Measurements from ENCODE around the gene ITIH6. TPM values are rescaled to one million over a fixed set of nuclear protein-coding genes. Genes with fewer than 3 reads are reported as not detected.

ITIH6 gene
- total and polyA plus RNA-seq, 2 donors (not counting 1 experiment from before 2014, with no cell fraction given) = not detected

DNA sequence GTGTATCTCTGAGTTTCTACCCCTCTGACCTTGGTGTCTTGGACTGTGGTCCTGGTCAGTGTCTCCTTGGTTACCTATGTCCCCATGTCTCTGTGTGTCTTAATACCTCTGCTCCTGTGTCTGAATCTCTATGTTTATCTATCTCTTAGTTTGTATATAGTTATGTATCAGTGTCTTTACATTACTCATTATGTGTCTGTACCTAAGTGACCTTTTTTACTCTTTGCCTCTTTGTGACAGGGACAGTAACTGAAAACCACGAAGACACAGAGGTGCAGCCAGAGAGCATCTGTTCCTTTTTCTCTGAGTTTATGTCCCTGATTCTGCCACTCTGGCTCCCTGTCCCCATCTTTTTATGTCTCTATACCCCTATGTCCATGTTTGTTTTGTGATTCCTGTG, 49.4 kb downstream of the ITIH6 start:
- Mint-ChIP-seq H3K4me3 (no peak overlapping the region), H3K27me3 (peaks cover 8% of the 10 kb centered on the region), H3K4me1 (no peaks in the 10 kb centered on the region), H3K27ac (no peak overlapping the region), H3K9me3 (ENCODE audit: insufficient read depth) (no peaks in the 10 kb centered on the region)
- Histone ChIP-seq H3K36me3 (replicated peaks in 1 of 2; ENCODE audit: control extremely low read depth in 1 of 2, control insufficient read depth in 1 of 2, extremely low read depth in 1 of 2, insufficient read depth in 2 of 2, low read length in 1 of 2) (no peaks in the 10 kb centered on the region), H3K9ac (ENCODE audit: low read length) (no peak overlapping the region), H3K4me1 (ENCODE audit: control insufficient read depth in 2 of 2, insufficient read depth in 2 of 2, low read length in 2 of 2) (no peaks in the 10 kb centered on the region), H3K27ac (ENCODE audit: low read length in 2 of 2) (no peak overlapping the region), H3K9me3 (ENCODE audit: control extremely low read depth in 1 of 3, control insufficient read depth in 2 of 3, insufficient read depth in 1 of 3, low read length in 2 of 3) (no peaks in the 10 kb centered on the region), H3K27me3 (replicated peaks in 1 of 4; ENCODE audit: control extremely low read depth in 1 of 4, control insufficient read depth in 3 of 4, insufficient read depth in 4 of 4, low read length in 3 of 4) (no peaks in the 10 kb centered on the region), H3K79me2 (ENCODE audit: control insufficient read depth, insufficient read depth, low read length) (no peaks in the 10 kb centered on the region), H3K4me3 (ENCODE audit: control extremely low read depth in 1 of 5, extremely low read depth in 1 of 5, insufficient read depth in 1 of 5, low read depth in 2 of 5, low read length in 4 of 5) (no peak overlapping the region), H2AFZ (ENCODE audit: insufficient read depth, low read depth, low read length, poor library complexity, severe bottlenecking) (no peak overlapping the region), H3K4me2 (replicated peaks; ENCODE audit: low read depth, low read length, poor library complexity, severe bottlenecking) (no peak overlapping the region), H4K20me1 (ENCODE audit: control insufficient read depth, insufficient read depth, low read length, poor library complexity, severe bottlenecking) (no peaks in the 10 kb centered on the region)
- CTCF ChIA-PET = no interaction called here
- DNase-seq (no peak), ATAC-seq (ENCODE audit: low read depth) (no peak)
- POLR2A ChIA-PET = no interaction called here
- TF ChIP-seq, protein P1, sequence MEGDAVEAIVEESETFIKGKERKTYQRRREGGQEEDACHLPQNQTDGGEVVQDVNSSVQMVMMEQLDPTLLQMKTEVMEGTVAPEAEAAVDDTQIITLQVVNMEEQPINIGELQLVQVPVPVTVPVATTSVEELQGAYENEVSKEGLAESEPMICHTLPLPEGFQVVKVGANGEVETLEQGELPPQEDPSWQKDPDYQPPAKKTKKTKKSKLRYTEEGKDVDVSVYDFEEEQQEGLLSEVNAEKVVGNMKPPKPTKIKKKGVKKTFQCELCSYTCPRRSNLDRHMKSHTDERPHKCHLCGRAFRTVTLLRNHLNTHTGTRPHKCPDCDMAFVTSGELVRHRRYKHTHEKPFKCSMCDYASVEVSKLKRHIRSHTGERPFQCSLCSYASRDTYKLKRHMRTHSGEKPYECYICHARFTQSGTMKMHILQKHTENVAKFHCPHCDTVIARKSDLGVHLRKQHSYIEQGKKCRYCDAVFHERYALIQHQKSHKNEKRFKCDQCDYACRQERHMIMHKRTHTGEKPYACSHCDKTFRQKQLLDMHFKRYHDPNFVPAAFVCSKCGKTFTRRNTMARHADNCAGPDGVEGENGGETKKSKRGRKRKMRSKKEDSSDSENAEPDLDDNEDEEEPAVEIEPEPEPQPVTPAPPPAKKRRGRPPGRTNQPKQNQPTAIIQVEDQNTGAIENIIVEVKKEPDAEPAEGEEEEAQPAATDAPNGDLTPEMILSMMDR (IDR thresholded peaks at IDR 0.05) = no peak
- TF ChIP-seq EZH2 (IDR thresholded peaks at IDR 0.05; ENCODE audit: borderline replicate concordance, insufficient read depth, low read depth, low read length, poor library complexity, severe bottlenecking) = no peak
- intact Hi-C loops (cut with micrococcal nuclease) = no loop called here
- WGBS (ENCODE audit: insufficient coverage) = no CpG with 5 or more reads among the region's 1 CpG

DNA sequence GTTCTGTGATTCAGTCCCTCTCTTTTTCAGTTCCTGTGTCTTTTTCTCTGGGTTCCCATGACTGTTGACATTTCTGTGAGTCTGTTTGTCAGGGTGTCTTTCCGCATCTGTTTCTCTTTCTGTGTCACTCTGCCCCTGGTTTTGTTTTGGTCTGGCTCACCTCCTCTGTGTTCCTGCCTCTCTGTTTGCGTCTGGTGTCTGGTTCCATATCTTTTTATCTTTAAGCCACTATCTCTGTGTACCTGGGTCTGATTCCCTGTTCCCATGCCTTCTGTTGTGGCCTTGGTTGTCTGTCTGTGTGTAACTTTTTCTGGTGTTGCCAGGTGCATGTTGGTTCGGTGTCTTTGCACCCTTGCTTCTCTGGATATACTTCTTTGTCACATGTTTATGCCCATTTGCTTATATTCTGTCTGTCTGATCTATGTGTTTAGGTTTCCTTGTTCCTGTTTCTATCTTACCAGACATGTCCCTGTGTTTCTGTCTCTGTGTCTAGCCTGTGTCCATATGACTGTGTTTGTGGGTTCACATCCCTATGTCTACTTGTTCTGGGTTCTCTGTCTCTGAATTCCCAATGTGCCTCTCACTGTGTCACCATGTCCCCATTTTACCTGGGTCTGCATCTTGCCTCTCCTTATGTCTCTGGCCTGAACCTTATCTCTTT, 50.2 kb downstream of the ITIH6 start:
- TF ChIP-seq, protein P1 (IDR thresholded peaks at IDR 0.05) = no peak
- no peak for ATAC-seq (ENCODE audit: low read depth)

More for the DNA sequence above, 50.2 kb downstream of the ITIH6 start:
- no peaks in the 10 kb centered on the region for H3K36me3 ChIP-seq (replicated peaks in 1 of 2; ENCODE audit: control extremely low read depth in 1 of 2, control insufficient read depth in 1 of 2, extremely low read depth in 1 of 2, insufficient read depth in 2 of 2, low read length in 1 of 2)
- H3K27ac Mint-ChIP-seq = no peak overlapping the region
- no peak overlapping the region for H3K4me3 Mint-ChIP-seq
- H3K9me3 Mint-ChIP-seq (ENCODE audit: insufficient read depth) = no peaks in the 10 kb centered on the region
- no peaks in the 10 kb centered on the region for H4K20me1 ChIP-seq (ENCODE audit: control insufficient read depth, insufficient read depth, low read length, poor library complexity, severe bottlenecking)
- no peak overlapping the region for H3K9ac ChIP-seq (ENCODE audit: low read length)
- no peaks in the 10 kb centered on the region for H3K9me3 ChIP-seq (ENCODE audit: control extremely low read depth in 1 of 3, control insufficient read depth in 2 of 3, insufficient read depth in 1 of 3, low read length in 2 of 3)
- no peaks in the 10 kb centered on the region for H3K79me2 ChIP-seq (ENCODE audit: control insufficient read depth, insufficient read depth, low read length)
- H3K4me1 ChIP-seq (ENCODE audit: control insufficient read depth in 2 of 2, insufficient read depth in 2 of 2, low read length in 2 of 2) = no peaks in the 10 kb centered on the region
- H3K27me3 ChIP-seq (replicated peaks in 1 of 4; ENCODE audit: control extremely low read depth in 1 of 4, control insufficient read depth in 3 of 4, insufficient read depth in 4 of 4, low read length in 3 of 4) = no peaks in the 10 kb centered on the region
- DNase-seq = no peak
- no peak overlapping the region for H3K27ac ChIP-seq (ENCODE audit: low read length in 2 of 2)
- intact Hi-C loops (cut with micrococcal nuclease) = no loop called here
- CTCF ChIA-PET = no interaction called here
- no peaks in the 10 kb centered on the region for H3K4me1 Mint-ChIP-seq
- H3K4me2 ChIP-seq (replicated peaks; ENCODE audit: low read depth, low read length, poor library complexity, severe bottlenecking) = no peak overlapping the region
- H3K27me3 Mint-ChIP-seq = peaks cover 4% of the 10 kb centered on the region
- H2AFZ ChIP-seq (ENCODE audit: insufficient read depth, low read depth, low read length, poor library complexity, severe bottlenecking) = no peak overlapping the region
- no CpG with 5 or more reads among the region's 3 CpGs for WGBS (ENCODE audit: insufficient coverage)
- POLR2A ChIA-PET = no interaction called here
- H3K4me3 ChIP-seq (ENCODE audit: control extremely low read depth in 1 of 5, extremely low read depth in 1 of 5, insufficient read depth in 1 of 5, low read depth in 2 of 5, low read length in 4 of 5) = no peak overlapping the region

All from B cell (primary cell).